Right lobe of liver (tissue), 6 donors: Measurements from ENCODE around the gene NRTN. TPM values are rescaled to one million over a fixed set of nuclear protein-coding genes. Genes with fewer than 3 reads are reported as not detected.
"Not testable (repeated sequence)": the region's sequence is repeated elsewhere in the genome, so short reads cannot be mapped to it uniquely, and the experiment has no call there.

Experiments
- ATAC-seq, 4 donors: fragments of 200-7000 bp; cut with Tn5 transposase; one replicate each; pipeline ENCODE4 v1.9.1; 2020; ENCODE audit warnings: mild to moderate bottlenecking in 4 of 4, moderate library complexity in 4 of 4
- DNase-seq, 3 donors: peaks; one replicate each; pipeline ENCODE4 v3.0.0-alpha.2; 2020
- H3K27ac ChIP-seq, 3 donors: fragments of 200-600 bp; one replicate each; pipeline ENCODE4 v1.8.0; 2022
- H3K27me3 ChIP-seq, 2 donors: fragments of 200-600 bp; one replicate each; pipeline ENCODE4 v1.8.0; 2022
- H3K36me3 ChIP-seq, 4 donors: fragments of 200-600 bp; sonication (generic) in 1 of 4; one replicate each; pipeline versions ENCODE4 v1.5.1 to v1.8.0; 2017 to 2022; ENCODE audit warnings: control low read depth in 1 of 4
- H3K4me1 ChIP-seq, 4 donors: fragments of 200-600 bp; sonication (generic) in 1 of 4; one replicate each; pipeline versions ENCODE4 v1.5.1 to v1.8.0; 2017 to 2022; ENCODE audit warnings: control low read depth in 1 of 4
- H3K4me3 ChIP-seq, 3 donors: fragments of 200-600 bp; one replicate each; pipeline ENCODE4 v1.8.0; 2022
- H3K9me3 ChIP-seq, 4 donors: fragments of 200-600 bp; sonication (generic) in 1 of 4; one replicate each; pipeline versions ENCODE4 v1.5.1 to v1.8.0; 2017 to 2022; ENCODE audit warnings: control low read depth in 1 of 4
- POLR2A ChIP-seq: fragments of 450-650 bp; IDR thresholded peaks from one replicate; pipeline ENCODE4 v1.6.1; 2017; ENCODE audit warnings: antibody characterized with exemption, mild to moderate bottlenecking
- whole genome bisulfite sequencing: methylation state at CpG from one replicate; pipeline ENCODE4 v1.1.6; 2018; ENCODE audit warnings: low coverage, low lambda C conversion rate; ENCODE audit not compliant: insufficient coverage; ENCODE audit errors: missing lambda C conversion rate; 5-methylcytosine and 5-hydroxymethylcytosine counted together
- intact Hi-C, 2 donors: fragments of 100-400 bp; cut with DNase I; formaldehyde crosslinking; loops; one replicate each; pipeline versions ENCODE4 v1.11.2 to v1.14.1; 2022
- total RNA-seq, 6 experiments: library from RNA; depleted of rRNA in 2 of 6; stranded (reverse); fragments of >200 nt in 2 of 6; fragmentation: NEBNext Ultra II Directional in 3 of 6; extraction: Animal tissue kit (Norgen Biotek cat#: 25700) in 3 of 6; gene quantifications; one replicate each; pipeline versions ENCODE4 v1.1.0 to v1.2.4, GENCODE V29; 2016 to 2023
- TF ChIP-seq, protein P1 (sequence below), 4 donors: fragments of 200-600 bp in 3 of 4; fragments of 450-650 bp in 1 of 4; IDR thresholded peaks; one replicate each; pipeline versions ENCODE4 v1.5.1 to v1.8.0; 2016 to 2022; ENCODE audit warnings: antibody characterized with exemption in 4 of 4, mild to moderate bottlenecking in 2 of 4
- donor health status: DM: no; HTN: yes; CAD: no.
- donor health status: DM: no; HTN: no; CAD: no.
- donor health status: DM: no; HTN: no; CAD: no.
- donor health status: DM: no; HTN: yes; CAD: no.
- donor health status: DM: no; HTN: yes; CAD: no.

NRTN gene
- total RNA-seq, 6 experiments from 2014 or later, result 4.7 to 11.6 (median 9.8) TPM

DNA sequence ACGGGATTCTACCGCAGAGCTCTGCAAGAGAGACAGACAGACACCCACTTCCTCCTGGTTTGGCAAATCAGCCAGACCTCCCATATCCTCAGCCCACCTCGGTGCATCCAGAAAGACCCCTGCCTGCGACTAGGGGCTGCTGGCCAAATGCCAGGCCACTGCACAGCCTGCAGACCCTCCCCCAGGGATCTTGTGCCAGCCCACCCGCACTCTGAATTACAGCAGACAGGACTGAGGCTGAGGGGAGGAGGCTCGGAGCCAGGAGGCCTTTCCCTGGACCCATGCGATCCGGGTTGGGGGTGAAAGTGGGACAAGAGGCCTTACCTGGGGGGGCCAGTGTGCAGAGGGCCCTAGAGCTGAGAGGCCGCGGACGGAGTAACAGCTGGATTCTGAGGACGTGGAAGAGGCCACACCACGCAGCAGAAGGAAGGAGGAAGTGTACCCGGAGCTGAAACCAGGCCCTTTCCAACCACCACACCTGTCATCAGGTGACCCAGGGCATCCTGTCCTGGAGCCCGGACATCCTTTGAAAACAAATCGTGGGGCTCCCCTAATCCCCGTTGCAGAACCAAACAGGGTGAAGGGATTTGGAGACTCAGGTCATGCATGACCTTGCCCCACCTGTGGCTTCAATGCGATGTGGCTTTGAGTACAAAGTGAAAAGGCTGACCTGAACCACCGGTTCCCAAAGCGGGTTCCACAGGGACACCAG lies 33.6 kb downstream of the NRTN start:
- intact Hi-C loops, result no loop called here
- TF ChIP-seq, protein P1, sequence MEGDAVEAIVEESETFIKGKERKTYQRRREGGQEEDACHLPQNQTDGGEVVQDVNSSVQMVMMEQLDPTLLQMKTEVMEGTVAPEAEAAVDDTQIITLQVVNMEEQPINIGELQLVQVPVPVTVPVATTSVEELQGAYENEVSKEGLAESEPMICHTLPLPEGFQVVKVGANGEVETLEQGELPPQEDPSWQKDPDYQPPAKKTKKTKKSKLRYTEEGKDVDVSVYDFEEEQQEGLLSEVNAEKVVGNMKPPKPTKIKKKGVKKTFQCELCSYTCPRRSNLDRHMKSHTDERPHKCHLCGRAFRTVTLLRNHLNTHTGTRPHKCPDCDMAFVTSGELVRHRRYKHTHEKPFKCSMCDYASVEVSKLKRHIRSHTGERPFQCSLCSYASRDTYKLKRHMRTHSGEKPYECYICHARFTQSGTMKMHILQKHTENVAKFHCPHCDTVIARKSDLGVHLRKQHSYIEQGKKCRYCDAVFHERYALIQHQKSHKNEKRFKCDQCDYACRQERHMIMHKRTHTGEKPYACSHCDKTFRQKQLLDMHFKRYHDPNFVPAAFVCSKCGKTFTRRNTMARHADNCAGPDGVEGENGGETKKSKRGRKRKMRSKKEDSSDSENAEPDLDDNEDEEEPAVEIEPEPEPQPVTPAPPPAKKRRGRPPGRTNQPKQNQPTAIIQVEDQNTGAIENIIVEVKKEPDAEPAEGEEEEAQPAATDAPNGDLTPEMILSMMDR (IDR thresholded peaks at IDR 0.05), result no peak
- no peak for TF ChIP-seq POLR2A
- Histone ChIP-seq H3K27me3 (no peaks in the 10 kb centered on the region), H3K27ac (peak overlapping the region; percentile 28 to 63 (median 47)), H3K9me3 (no peaks in the 10 kb centered on the region), H3K4me3 (peak overlapping the region; percentile 40 to 56 (median 48)), H3K36me3 (no peaks in the 10 kb centered on the region), H3K4me1 (peaks cover 0 to 26% (median 11%) of the 10 kb centered on the region in 4 donors)
- DNase-seq, result peak in 1 of 3 donors; percentile 63
- peak; percentile 31 to 59 (median 50) for ATAC-seq
- WGBS, result 31% methylated on average over 13 of the region's 20 CpGs

DNA sequence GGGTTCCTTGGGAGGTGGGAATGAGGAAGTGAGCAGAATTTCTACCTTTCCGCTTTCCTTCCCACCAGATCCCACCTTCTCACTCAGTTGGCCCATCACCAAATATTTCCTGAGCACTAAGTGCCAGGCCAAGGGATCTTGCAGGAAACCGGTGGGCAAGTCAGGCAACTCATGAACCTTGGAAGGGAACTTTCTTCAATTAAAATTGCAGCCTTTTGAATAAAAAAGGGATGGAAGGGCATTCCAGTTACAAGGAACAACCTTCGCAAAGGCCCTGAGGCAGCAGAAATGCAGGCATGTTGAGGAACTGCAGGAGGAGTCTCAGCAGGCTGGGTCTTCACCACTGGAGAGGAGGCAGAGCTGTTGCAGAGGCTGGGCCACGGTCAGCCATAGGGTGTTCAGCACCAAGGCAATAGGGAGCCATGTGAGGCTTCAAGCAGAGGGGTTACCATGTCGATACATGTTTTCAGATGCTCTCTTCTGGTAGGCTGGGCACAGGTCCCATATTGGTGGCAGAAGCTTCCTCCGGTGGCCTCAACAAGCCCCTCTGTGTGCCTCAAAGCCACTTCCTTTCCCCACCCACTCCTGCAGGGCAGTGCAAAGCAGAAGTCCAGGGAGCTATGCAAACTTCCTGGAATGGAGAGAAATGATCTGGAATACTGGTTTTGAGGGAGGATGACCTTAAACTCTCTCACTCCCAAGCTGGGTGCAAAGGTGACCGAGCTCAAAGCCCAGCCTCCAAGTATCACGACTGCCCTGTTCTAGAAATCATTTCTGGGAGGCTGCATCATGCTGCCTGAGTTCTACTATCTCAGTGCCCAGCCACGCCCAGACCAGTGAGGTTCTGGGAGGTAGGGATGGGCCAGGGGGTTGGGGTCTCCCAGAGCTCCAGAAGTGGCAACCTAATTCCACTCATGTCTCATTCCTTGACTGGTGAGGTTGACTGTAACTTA lies 34.5 kb downstream of the NRTN start, which contains the start of gene FUT6:
Gene FUT6 (minus strand): TSS at position 638 of the 953 bp plus-strand sequence. CDS start 7,135 bp downstream, outside the sequence.
- peak within 1 kb of the TSS; percentile 28 to 63 (median 47) for H3K27ac ChIP-seq
- WGBS, result 39% methylated on average over 5 of the region's 9 CpGs
- peak within 1 kb of the TSS; percentile 40 to 56 (median 48) for H3K4me3 ChIP-seq
- peaks cover 0 to 26% (median 11%) of the 10 kb centered on the region in 4 donors for H3K4me1 ChIP-seq
- no peaks in the 10 kb centered on the region for H3K9me3 ChIP-seq
- TF ChIP-seq POLR2A, result no peak
- TF ChIP-seq, protein P1 (IDR thresholded peaks at IDR 0.05), result no peak
- intact Hi-C loops, result no loop called here
- no peaks in the 10 kb centered on the region for H3K36me3 ChIP-seq
- DNase-seq, result no peak
- ATAC-seq, result peak; percentile 67 to 76 (median 74)
- H3K27me3 ChIP-seq, result no peaks in the 10 kb centered on the region

DNA sequence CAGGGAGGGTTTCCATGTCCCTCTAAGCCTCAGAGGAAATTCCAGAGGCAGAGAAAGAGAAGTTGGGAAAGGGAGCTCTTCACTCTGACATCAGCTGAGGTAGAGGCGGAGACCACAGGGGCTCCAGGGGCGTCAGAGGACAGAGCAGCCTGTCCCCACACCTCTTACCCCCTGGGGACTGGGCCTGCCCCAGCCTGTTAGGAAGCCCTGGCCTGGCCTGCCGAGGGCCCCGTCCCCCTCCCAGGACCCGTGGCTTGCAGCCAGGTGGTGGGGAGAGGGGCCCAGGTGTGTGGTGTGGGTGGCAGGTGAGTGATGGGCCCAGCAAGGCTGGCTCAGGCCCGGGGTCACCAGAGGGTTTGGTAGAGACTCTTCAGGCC lies 36.9 kb downstream of the NRTN start:
- H3K36me3 ChIP-seq, intact Hi-C loops, ATAC-seq, H3K9me3 ChIP-seq, H3K27me3 ChIP-seq, DNase-seq, H3K4me3 ChIP-seq, H3K27ac ChIP-seq: not testable (repeated sequence)
- H3K4me1 ChIP-seq, result peaks cover 0 to 26% (median 11%) of the 10 kb centered on the region in 4 donors
- WGBS, result no CpG with 5 or more reads among the region's 6 CpGs

DNA sequence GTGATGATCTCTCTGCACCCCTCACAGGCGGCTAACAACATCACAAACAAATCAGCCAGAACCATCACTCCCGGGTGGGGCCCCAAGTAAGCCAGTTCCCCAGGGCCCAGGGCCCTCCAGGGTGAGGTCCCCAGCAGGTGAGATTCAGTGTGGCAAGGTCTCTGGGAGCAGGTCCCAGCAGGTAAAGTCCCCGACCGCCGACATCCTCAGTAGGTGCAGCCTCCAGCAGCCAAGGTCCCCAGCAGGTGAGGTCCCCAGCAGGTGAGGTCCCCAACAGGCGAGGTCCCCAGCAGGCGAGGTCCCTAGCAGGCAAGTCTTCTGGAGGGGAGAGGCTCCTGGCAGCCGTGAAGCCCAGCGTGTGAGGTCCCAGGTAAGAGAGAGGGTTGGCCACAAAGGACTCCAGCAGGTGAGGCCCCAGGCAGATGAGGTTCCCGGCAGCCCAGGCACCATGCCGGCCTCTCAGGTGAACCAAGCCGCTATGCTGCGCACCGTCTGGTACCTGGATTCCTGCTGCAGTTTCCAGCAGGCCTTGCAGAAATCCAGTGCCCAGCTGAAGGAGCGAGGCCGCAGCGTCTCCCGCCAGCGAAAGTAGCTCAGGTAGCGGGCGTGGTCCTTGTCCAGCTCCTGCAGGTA lies 38.5 kb downstream of the NRTN start:
- H3K36me3 ChIP-seq, result no peaks in the 10 kb centered on the region
- intact Hi-C loops, result no loop called here
- no peak for ATAC-seq
- H3K27ac ChIP-seq, result no peak overlapping the region
- H3K27me3 ChIP-seq, result no peaks in the 10 kb centered on the region
- TF ChIP-seq, protein P1 (IDR thresholded peaks at IDR 0.05), result no peak
- no peak for TF ChIP-seq POLR2A
- peaks cover 0 to 14% (median 4%) of the 10 kb centered on the region in 4 donors for H3K4me1 ChIP-seq
- WGBS, result 96% methylated on average over 5 of the region's 21 CpGs
- DNase-seq, result no peak
- no peak overlapping the region for H3K4me3 ChIP-seq
- no peaks in the 10 kb centered on the region for H3K9me3 ChIP-seq
